Islet of Langerhans (tissue), 1 donor: Measurements from ENCODE around the gene UTS2R.
"Not testable (repeated sequence)": the region's sequence is repeated elsewhere in the genome, so short reads cannot be mapped to it uniquely, and the experiment has no call there.

Source experiments
- FAIRE-seq: peaks from one replicate; lab custom pipeline; 2011; peaks lifted over from hg19 to GRCh38; lab: Jason Lieb, UNC

The UTS2R gene

GRCh38 chr17:82408938-82409318 is 37.4 kb downstream of the UTS2R start:
- no peak for FAIRE-seq

- no peak for FAIRE-seq
Observed at GRCh38 chr17:82410014-82410716, 38.6 kb downstream of the UTS2R start.

GRCh38 chr17:82411396-82412053 is 40.0 kb downstream of the UTS2R start:
- no peak for FAIRE-seq

DNA sequence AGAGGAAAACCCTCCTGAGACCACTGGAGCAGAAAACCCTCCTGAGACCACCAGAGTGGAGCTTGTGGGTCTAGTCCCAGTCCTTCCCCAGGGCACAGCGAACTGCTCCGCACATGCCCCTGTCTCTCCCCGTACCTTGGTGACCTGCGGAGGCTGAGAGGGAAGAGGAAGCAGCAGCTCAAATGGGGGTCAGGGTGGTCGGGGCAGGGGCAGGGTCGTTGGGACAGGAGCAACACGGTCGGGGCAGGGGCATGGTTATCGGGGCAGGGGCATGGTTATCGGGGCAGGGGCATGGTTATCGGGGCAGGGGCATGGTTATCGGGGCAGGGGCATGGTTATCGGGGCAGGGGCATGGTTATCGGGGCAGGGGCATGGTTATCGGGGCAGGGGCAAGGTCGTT is 40.5 kb downstream of the UTS2R start:
- FAIRE-seq, result not testable (repeated sequence)

- no peak for FAIRE-seq
Observed at GRCh38 chr17:82412535-82413520, 41.3 kb downstream of the UTS2R start.

DNA sequence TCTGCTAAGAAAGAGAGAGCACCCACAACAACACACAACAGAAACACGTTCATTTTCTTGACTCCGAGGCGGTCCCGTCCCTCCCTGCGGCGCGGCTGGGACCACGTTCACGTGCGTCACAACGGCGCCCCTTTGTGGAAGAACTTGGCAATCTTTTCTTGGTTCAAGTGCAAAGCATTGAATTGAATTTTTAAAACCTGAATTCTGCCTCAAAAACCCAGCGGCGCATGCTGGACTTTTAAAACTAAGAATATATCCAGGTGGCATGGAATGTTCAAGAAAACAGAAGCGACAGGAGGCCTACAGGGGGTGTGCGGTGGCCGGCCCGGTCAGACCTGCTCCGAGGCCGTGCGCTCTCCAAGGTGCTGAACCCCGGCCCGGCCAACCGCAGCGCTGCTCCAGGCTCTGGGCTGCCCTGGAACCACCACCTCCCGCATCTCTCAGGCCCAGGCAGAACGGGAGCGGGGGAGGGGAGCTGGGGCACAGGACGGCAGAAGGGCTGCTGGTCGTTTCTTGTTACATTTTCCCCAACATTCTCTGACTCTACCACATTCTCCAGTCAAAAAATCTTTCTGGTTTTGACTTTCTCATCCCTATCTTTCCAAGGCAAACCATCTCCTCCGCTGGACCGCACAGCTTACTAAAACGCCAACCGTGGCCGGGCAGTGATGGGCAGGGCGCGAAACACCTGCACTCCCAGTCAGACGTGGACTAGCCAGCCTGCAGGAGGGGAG is 43.1 kb downstream of the UTS2R start:
- no peak for FAIRE-seq

DNA sequence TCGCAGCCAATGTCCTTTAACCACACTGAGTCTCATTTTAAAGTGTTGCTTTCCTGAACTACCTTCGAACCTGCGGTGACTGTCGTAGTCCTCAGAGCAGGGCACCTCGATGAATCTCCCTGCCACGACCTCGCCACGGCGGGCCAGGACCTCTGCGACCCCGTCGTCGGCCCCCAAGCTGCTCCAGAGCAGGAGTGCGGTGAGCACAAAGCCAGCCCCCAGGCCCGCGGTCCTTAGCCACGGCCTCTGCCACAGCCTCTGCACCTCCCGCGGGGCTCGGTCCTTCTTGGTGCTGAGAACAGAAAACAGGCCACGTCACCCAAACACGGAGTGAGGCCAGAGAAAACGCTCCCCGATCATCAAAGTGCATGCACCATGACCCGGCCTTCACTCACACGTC is 43.8 kb downstream of the UTS2R start:
- FAIRE-seq, result no peak

GRCh38 chr17:82415786-82416185 is 44.2 kb downstream of the UTS2R start:
- no peak for FAIRE-seq

DNA sequence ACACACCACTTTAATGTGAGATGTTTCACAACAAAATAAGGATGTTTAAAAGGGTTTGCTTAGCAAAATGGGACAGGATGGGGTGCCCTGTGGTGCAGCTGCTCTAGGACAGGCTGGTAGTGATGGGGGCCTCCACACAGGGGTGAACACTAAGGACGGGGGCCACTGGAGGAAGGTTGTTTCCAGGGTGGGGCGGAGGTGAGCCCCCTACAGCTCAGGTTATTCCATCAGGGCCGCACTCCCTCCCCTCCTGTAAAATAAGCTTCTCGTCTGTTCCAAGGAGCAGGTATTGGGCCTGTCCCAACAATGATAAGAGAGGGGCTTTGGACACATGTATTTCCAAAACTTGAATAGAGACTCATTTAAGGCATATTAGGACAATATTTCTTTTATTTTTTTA is 44.7 kb downstream of the UTS2R start:
- no peak for FAIRE-seq

GRCh38 chr17:82416771-82417170 is 45.2 kb downstream of the UTS2R start:
- FAIRE-seq, result no peak

DNA sequence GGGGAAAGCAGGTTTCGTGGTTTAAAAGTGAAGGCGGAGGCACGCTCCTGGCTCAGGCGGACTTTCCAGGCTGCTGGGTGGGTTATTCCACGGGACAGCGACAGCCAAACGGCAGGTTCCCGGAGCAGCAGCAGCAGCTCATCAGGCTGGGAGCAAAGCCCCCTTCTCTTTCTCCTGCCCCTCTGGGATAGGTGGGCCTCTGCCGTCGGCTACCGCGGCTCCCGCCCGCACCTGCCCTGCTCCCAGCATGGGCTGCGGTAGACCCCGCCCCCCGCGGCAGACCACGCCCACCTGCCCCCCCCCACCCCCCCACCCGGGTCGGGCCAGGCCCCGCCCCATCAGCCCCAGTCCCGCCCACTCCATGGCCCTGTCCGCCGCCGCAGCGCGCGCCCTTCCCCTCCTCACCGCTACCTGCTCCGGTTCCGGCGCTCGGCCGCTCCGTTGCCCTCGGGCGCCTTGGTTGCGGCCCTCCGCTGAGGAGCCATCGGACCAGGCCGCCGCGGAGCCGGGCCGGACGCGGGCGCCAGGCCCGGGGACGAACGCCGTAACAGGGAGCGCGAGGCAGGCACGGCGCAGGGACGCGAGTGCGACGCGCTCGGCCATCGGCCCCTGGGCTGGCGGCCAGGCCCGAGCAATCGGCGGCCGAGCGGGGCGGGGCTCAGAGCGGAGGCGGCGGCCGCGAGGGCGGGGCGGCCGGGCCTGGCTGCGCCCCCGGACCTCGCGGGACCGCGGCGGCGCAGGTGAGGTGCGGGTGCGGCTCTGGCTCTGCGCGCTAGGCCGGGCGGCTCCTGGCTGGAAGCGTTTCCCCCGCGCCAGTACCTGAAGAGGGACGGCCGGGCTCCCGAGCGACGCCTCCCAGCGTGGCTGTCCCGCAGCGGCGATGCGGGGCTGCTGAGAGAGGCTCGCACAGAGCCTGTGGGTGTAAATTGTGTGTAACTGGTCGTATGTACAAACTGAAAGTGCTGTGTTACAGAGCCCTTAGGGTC is 46.7 kb downstream of the UTS2R start, which contains the start of the genes HEXD and OGFOD3:
Gene HEXD (plus strand): TSS at position 347 of the 986 bp plus-strand sequence. CDS start 1,453 bp downstream, outside the sequence.
Gene OGFOD3 (minus strand): TSS at position 586 of the 986 bp plus-strand sequence. CDS start 101 bp downstream, at position 485.
- FAIRE-seq, result no peak

DNA sequence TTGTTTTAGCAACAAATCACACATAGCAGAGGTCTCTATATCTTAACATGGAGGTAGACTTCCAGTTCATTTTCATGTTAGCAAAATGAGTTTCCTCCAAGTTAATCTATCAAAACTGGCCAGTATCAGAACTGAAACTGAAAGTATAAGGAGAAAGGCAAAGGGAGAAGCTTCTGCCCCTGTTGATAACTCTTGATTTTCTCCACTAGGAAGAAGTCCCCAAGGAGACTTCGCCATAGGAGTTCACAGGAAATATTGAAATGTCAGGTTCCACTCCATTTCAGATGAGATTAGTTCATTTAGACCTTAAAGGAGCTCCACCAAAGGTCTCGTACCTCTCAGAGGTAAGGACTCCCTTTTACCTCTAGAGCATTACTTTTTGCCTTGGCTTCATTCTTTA is 48.0 kb downstream of the UTS2R start:
- no peak for FAIRE-seq

- FAIRE-seq, result no peak
Observed at GRCh38 chr17:82424001-82424862, 52.7 kb downstream of the UTS2R start.

GRCh38 chr17:82424863-82425159 is 53.2 kb downstream of the UTS2R start:
- no peak for FAIRE-seq
